ENCODE results near the gene CAMTA1. TPM values are rescaled to one million over a fixed set of nuclear protein-coding genes. Genes with fewer than 3 reads are reported as not detected.

CAMTA1 gene
- total RNA-seq, 1 experiment from 2014 or later: 69.5 TPM

- no peaks in the 10 kb centered on the region for H3K9me3 ChIP-seq (ENCODE audit: control insufficient read depth in 1 of 2, insufficient read depth in 1 of 2, low read depth in 1 of 2, low read length in 2 of 2)
- no peak for DNase-seq (ENCODE audit: low read depth, low spot score)
- no peaks in the 10 kb centered on the region for H4K20me1 ChIP-seq (ENCODE audit: insufficient read depth)
- no peak overlapping the region for H2AFZ ChIP-seq (ENCODE audit: low read depth, low read length, poor library complexity, severe bottlenecking)
- no peaks in the 10 kb centered on the region for H3K27me3 ChIP-seq (ENCODE audit: insufficient read depth, low read length)
- H3K9me2 ChIP-seq (ENCODE audit: insufficient read depth): no peaks in the 10 kb centered on the region
- TF ChIP-seq SRF (IDR thresholded peaks at IDR 0.05; ENCODE audit: low read depth) (no peak), FOSL1 (IDR thresholded peaks at IDR 0.05; ENCODE audit: low read depth) (no peak), POLR2A (IDR thresholded peaks at IDR 0.05; ENCODE audit: borderline replicate concordance, extremely low read depth, insufficient read depth, insufficient read length) (no peak), EZH2 (IDR thresholded peaks at IDR 0.05) (no peak), TCF7L2 (IDR thresholded peaks at IDR 0.05; ENCODE audit: borderline replicate concordance, extremely low read depth, insufficient read depth, insufficient read length) (no peak), JUND (IDR thresholded peaks at IDR 0.05) (no peak), ATF3 (IDR thresholded peaks at IDR 0.05) (no peak), ZNF274 (IDR thresholded peaks at IDR 0.05; ENCODE audit: low read depth, low read length) (no peak), CTCF (IDR thresholded peaks at IDR 0.05 in 2 of 3, conservative IDR thresholded peaks at IDR 0.05 in 1 of 3; ENCODE audit: borderline replicate concordance in 1 of 3, insufficient read depth in 1 of 3, low read depth in 2 of 3, low read length in 2 of 3) (no peak), YY1 (IDR thresholded peaks at IDR 0.05; ENCODE audit: extremely low read depth, insufficient replicate concordance, low read depth, low read length) (no peak), ZBTB33 (IDR thresholded peaks at IDR 0.05; ENCODE audit: extremely low read depth, insufficient replicate concordance, low read length) (no peak)
- H3K36me3 ChIP-seq (ENCODE audit: control insufficient read depth in 1 of 2, insufficient read depth in 2 of 2, low read length in 2 of 2): no peaks in the 10 kb centered on the region
- no peaks in the 10 kb centered on the region for H3K4me1 ChIP-seq (ENCODE audit: control insufficient read depth in 1 of 2, insufficient read depth in 2 of 2, low read length in 2 of 2)
- H3K79me2 ChIP-seq (ENCODE audit: insufficient read depth, low read length): no peaks in the 10 kb centered on the region
- no TSS peak for BruUV-seq (replicated peaks)
- ChIA-PET POLR2A (no interaction called here), CTCF (interaction anchor here (2.4 kb wide), 1 partner anchor 18 kb away, joined by 6 read pairs; no protein-coding TSS in a partner anchor), RAD21 (ENCODE audit: low non-redundant PET in 1 of 2, low total read pairs in 2 of 2, uncharacterized antibody in 2 of 2, unreplicated experiment in 2 of 2) (no interaction called here)
- no peak overlapping the region for H3K4me3 ChIP-seq (replicated peaks in 1 of 2; ENCODE audit: low read depth in 1 of 2, low read length in 2 of 2)
- no peak overlapping the region for H3K27ac ChIP-seq (ENCODE audit: low read depth, low read length)
- intact Hi-C loops (cut with micrococcal nuclease): no loop called here
- H3K4me2 ChIP-seq (ENCODE audit: low read length): no peak overlapping the region
- H3K9ac ChIP-seq (ENCODE audit: low read length): no peak overlapping the region
- no peak for ATAC-seq
Measured at GRCh38 chr1:6888870-6889269, 103.6 kb downstream of the CAMTA1 start.

All from HCT116 (cell line).